Measurements from ENCODE around the gene DTNBP1. TPM values are rescaled to one million over a fixed set of nuclear protein-coding genes. Genes with fewer than 3 reads are reported as not detected.

Gene DTNBP1
- total and polyA plus RNA-seq, 4 donors: 3.1 to 6.0 (median 4.3) TPM

DNA sequence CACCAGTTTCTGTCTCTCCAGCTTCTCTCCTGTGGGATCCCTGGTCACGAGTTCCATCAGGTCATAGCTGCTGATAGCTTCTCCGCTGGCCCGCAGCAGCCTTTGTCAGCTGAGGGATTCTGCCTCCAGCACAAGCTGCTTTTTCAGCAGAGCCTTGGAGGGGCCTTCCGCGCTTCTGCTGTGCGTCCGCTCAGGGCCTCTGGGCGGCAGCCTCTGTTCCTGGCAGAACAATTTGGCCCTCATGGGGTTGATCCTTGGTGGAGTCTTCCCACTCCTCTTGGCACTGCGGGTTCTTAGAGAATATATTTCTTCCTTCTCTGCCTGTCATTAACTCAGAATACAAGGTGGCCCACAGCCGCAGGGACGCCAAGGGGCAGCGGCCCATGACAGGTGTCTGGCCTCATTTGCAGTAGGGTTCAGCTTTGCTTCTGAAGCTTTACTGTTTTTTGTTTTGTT is 158.8 kb downstream of the DTNBP1 start:
- peaks cover 3 to 17% (median 8%) of the 10 kb centered on the region in 4 donors for H3K36me3 ChIP-seq (ENCODE audit: control insufficient read depth in 4 of 4, insufficient read depth in 3 of 4, low read depth in 1 of 4, low read length in 3 of 4)
- H3K4me3 ChIP-seq (ENCODE audit: low read depth in 1 of 3, low read length in 3 of 3): no peak overlapping the region
- H3K9ac ChIP-seq (ENCODE audit: low read depth in 1 of 2, low read length in 2 of 2): no peak overlapping the region

DNA sequence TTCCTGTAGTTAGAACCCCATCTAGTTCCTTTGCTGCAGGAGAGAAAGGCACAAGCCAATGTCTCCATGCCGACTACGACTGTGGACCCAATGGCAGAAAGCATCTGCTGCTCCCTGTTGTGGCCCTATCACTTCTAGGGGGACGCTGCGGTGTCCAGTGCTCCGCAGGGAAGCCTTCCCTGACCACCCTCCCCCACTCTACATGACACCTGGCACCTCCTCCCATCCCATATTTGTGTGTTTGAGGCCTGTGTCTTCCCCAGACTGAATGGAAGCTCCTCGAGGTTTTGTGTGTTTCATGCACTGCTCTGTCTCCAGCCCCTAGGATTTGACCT is 159.5 kb downstream of the DTNBP1 start:
- TF ChIP-seq SP1 (IDR thresholded peaks at IDR 0.05): no peak
- TF ChIP-seq ATF3 (IDR thresholded peaks at IDR 0.05): no peak
- no peak for TF ChIP-seq REST (IDR thresholded peaks at IDR 0.05)
- no peak for TF ChIP-seq RAD21 (IDR thresholded peaks at IDR 0.05)
- TF ChIP-seq YY1 (IDR thresholded peaks at IDR 0.05): no peak
- TF ChIP-seq, protein P1, sequence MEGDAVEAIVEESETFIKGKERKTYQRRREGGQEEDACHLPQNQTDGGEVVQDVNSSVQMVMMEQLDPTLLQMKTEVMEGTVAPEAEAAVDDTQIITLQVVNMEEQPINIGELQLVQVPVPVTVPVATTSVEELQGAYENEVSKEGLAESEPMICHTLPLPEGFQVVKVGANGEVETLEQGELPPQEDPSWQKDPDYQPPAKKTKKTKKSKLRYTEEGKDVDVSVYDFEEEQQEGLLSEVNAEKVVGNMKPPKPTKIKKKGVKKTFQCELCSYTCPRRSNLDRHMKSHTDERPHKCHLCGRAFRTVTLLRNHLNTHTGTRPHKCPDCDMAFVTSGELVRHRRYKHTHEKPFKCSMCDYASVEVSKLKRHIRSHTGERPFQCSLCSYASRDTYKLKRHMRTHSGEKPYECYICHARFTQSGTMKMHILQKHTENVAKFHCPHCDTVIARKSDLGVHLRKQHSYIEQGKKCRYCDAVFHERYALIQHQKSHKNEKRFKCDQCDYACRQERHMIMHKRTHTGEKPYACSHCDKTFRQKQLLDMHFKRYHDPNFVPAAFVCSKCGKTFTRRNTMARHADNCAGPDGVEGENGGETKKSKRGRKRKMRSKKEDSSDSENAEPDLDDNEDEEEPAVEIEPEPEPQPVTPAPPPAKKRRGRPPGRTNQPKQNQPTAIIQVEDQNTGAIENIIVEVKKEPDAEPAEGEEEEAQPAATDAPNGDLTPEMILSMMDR (IDR thresholded peaks at IDR 0.05; ENCODE audit: low read depth, low read length, missing input control): no peak
- TF ChIP-seq FOXA2 (IDR thresholded peaks at IDR 0.05): no peak
- TF ChIP-seq, protein P2, sequence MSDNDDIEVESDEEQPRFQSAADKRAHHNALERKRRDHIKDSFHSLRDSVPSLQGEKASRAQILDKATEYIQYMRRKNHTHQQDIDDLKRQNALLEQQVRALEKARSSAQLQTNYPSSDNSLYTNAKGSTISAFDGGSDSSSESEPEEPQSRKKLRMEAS (IDR thresholded peaks at IDR 0.05): no peak
- no peak for TF ChIP-seq JUND (IDR thresholded peaks at IDR 0.05)
- no peak for TF ChIP-seq HNF4A (conservative IDR thresholded peaks at IDR 0.05)
- H3K27ac ChIP-seq (ENCODE audit: low read depth in 1 of 2, low read length in 2 of 2): no peak overlapping the region
- H3K9ac ChIP-seq (ENCODE audit: low read depth in 1 of 2, low read length in 2 of 2): no peak overlapping the region
- H3K9me3 ChIP-seq (ENCODE audit: control insufficient read depth in 4 of 4, low read length in 3 of 4): no peaks in the 10 kb centered on the region
- no peaks in the 10 kb centered on the region for H3K27me3 ChIP-seq (ENCODE audit: control insufficient read depth in 4 of 4, insufficient read depth in 4 of 4, low read length in 3 of 4)
- peaks cover 3 to 25% (median 16%) of the 10 kb centered on the region in 4 donors for H3K4me1 ChIP-seq (ENCODE audit: control insufficient read depth in 4 of 4, insufficient read depth in 4 of 4, low read length in 3 of 4)
- WGBS: 90% methylated on average over 6 of the region's 6 CpGs
- no peak for DNase-seq (ENCODE audit: low spot score)
- no peak overlapping the region for H3K4me3 ChIP-seq (ENCODE audit: low read depth in 1 of 3, low read length in 3 of 3)
- peaks cover 3 to 16% (median 8%) of the 10 kb centered on the region in 4 donors for H3K36me3 ChIP-seq (ENCODE audit: control insufficient read depth in 4 of 4, insufficient read depth in 3 of 4, low read depth in 1 of 4, low read length in 3 of 4)

More for the DNA sequence above, 158.8 kb downstream of the DTNBP1 start:
- no peaks in the 10 kb centered on the region for H3K9me3 ChIP-seq (ENCODE audit: control insufficient read depth in 4 of 4, low read length in 3 of 4)
- 89% methylated on average over 12 of the region's 12 CpGs for WGBS
- no peaks in the 10 kb centered on the region for H3K27me3 ChIP-seq (ENCODE audit: control insufficient read depth in 4 of 4, insufficient read depth in 4 of 4, low read length in 3 of 4)
- H3K27ac ChIP-seq (ENCODE audit: low read depth in 1 of 2, low read length in 2 of 2): peak overlapping the region; percentile 40 to 59
- no peak for DNase-seq (ENCODE audit: low spot score)
- peaks cover 3 to 25% (median 16%) of the 10 kb centered on the region in 4 donors for H3K4me1 ChIP-seq (ENCODE audit: control insufficient read depth in 4 of 4, insufficient read depth in 4 of 4, low read length in 3 of 4)
- TF ChIP-seq HNF4G (IDR thresholded peaks at IDR 0.05): no peak
- no peak for TF ChIP-seq RXRA (IDR thresholded peaks at IDR 0.05)
- no peak for TF ChIP-seq REST (IDR thresholded peaks at IDR 0.05)

Measured in liver (tissue), 9 donors.